T-helper 1 cell treated with Interleukin-12 subunit alpha and Interleukin-12 subunit beta and Interleukin-4 antibody, amounts not matched to agents 30 ng/mL and 1 ng/mL, for 36 hours (primary cell): Measurements from ENCODE around the gene RUNX2. TPM values are rescaled to one million over a fixed set of nuclear protein-coding genes. Genes with fewer than 3 reads are reported as not detected.
"Not testable (repeated sequence)": the region's sequence is repeated elsewhere in the genome, so short reads cannot be mapped to it uniquely, and the experiment has no call there.

ENCODE experiments used
- intact Hi-C: fragments of 100-400 bp; cut with micrococcal nuclease; formaldehyde crosslinking; loops from one replicate; pipeline ENCODE4 v1.15.1; 2024
- total RNA-seq: library from RNA; stranded (reverse); gene quantifications from 2 replicates; pipeline ENCODE4 v1.2.3, GENCODE V29; 2022

RUNX2 gene
- total RNA-seq, result 12.7 and 14.6 TPM in 2 replicates

DNA sequence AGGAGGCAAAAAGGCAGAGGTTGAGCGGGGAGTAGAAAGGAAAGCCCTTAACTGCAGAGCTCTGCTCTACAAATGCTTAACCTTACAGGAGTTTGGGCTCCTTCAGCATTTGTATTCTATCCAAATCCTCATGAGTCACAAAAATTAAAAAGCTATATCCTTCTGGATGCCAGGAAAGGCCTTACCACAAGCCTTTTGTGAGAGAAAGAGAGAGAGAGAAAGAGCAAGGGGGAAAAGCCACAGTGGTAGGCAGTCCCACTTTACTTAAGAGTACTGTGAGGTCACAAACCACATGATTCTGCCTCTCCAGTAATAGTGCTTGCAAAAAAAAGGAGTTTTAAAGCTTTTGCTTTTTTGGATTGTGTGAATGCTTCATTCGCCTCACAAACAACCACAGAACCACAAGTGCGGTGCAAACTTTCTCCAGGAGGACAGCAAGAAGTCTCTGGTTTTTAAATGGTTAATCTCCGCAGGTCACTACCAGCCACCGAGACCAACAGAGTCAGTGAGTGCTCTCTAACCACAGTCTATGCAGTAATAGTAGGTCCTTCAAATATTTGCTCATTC, at the start of gene RUNX2:
TSS of gene RUNX2 (plus strand) at position 375 of the 567 bp plus-strand sequence. CDS start 397 bp downstream, outside the sequence.
- intact Hi-C loops, result loop anchor here (5.0 kb wide), 1 partner anchor 49 kb away; the partner anchor contains the start of gene SUPT3H

GRCh38 chr6:45278367-45278766, 49.8 kb upstream of the RUNX2 start:
- intact Hi-C loops, result no loop called here

DNA sequence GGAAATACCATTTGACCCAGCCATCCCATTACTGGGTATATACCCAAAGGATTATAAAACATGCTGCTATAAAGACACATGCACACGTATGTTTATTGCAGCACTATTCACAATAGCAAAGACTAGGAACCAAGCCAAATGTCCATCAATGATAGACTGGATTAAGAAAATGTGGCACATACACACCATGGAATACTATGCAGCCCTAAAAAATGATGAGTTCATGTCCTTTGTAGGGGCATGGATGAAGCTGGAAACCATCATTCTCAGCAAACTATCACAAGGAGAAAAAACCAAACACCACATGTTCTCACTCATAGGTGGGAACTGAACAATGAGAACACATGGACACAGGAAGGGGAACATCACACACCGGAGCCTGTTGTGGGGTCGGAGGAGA, 41.4 kb upstream of the RUNX2 start:
- intact Hi-C loops, result not testable (repeated sequence)

- intact Hi-C loops, result loop anchor here (5.0 kb wide), 2 partner anchors 288 to 422 kb away; no protein-coding TSS in a partner anchor
Observed at GRCh38 chr6:45289751-45290514, 38.2 kb upstream of the RUNX2 start.

DNA sequence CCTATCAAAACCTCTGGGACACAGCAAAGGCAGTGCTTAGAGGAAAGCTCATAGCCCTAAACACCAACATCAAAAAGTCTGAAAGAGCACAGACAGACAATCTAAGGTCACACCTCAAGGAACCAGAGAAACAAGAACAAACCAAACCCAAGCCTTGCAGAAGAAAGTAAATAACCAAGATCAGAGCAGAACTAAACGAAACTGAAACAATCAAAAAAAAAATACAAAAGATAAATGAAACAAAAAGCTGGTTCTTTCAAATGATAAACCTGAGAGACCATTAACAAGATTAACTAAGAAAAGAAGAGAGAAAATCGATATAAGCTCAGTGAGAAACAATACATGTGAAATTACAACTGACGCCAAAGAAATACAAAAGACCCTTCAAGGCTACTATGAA, 34.8 kb upstream of the RUNX2 start:
- intact Hi-C loops, result loop anchor here (1.0 to 5.0 kb wide), 7 partner anchors 19 to 419 kb away; no protein-coding TSS in a partner anchor

DNA sequence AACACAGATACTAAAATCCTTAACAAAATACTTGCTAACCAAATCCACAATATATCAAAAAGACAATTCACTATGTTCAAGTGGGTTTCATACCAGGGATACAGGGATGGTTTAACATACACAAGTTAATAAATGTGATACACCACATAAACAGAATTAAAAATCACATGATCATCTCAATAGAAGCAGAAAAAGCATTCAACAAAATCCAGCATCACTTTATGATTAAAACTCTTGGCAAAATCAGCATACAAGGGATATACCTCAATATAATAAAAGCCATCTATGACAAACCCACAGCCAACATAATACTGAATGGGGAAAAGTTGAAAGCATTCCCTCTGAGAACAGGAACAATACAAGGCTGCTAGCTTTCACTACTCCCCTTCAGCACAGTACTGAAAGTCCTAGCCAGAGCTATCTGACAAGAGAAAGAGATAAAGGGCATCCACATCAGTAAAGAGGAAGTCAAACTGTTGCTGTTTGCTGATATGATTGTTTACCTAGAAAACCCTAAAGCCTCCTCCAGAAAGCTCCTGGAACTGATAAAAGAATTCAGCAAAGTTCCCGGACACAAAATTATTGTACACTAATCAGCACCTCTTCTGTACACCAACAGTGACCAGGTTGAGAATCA, 33.9 kb upstream of the RUNX2 start:
- intact Hi-C loops, result loop anchor here (5.0 kb wide), 2 partner anchors 292 to 418 kb away; no protein-coding TSS in a partner anchor

DNA sequence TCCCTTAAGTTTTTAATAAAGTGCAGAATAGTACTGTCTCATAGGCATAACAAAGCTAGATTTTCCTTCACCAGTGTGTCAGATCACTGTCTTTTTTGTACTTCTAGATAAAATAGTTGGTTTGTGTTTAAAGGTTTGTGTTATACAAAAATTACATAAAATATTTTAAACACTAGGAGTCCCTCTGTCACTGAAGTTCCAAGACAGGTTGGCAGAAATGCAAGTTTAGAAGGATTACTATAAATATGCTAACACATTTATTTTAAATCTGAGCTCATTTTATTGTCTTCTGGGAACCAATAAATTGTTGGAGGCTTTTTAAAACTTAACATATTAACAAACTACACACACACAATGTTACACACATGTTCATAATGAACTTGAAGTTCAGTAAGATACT, 30.8 kb upstream of the RUNX2 start:
- intact Hi-C loops, result loop anchor here (2.0 kb wide), 1 partner anchor 125 kb away; no protein-coding TSS in a partner anchor

- intact Hi-C loops, result no loop called here
Observed at GRCh38 chr6:45299096-45299581, 29.0 kb upstream of the RUNX2 start.

DNA sequence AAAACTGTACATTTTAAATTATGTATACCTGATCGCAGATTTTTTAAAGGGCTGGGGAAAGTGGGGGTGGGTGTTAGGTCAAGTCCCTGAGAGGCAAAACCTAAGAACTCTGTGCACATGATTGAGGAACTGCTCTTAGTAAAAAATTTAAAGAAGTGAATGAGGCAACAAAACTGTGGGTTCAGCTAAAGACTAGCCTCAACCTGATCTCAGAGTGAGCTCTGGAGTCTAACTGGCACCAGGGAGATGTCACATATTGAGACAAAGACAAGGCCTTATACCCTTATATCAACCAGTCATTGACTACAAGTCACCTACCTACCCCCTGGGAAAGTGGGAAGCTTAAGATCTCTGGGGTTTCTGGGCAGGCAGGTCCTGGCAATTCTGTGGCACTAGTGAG, 27.4 kb upstream of the RUNX2 start:
- intact Hi-C loops, result no loop called here

GRCh38 chr6:45301348-45302142, 26.6 kb upstream of the RUNX2 start:
- intact Hi-C loops, result no loop called here

DNA sequence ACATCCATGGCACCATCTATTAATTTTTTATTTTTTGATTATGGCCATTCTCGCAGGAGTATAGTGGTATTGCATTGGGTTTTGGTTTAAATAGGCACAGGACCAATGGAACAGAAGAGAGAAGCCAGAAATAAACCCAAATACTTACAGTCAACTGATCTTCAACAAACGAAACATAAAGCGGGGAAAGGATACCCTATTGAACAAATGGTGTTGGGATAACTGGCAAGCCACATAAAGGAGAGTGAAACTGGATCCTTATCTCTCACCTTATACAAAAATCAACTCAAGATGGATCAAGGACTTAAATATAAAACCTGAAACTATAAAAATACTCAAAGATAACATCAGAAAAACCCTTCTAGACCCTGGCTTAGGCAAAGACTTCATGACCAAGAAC, 25.3 kb upstream of the RUNX2 start:
- intact Hi-C loops, result no loop called here

DNA sequence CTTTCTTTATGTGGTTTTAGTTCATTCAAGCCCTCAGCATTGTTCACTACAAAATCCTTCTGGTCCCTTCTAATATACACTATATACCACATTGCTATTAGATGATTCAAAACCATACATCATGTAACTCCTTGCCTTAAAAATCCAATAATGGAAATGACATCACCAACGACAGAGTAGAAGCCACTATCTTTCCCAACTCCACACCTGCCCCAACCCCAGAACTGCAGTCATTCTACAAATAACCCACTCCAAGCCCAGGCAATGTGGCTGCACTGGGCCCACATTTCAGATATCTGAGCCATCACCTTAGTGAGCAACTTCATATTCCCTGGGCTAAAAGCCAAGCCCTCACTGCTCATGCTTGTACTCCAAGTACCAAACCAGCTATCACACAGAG, 22.6 kb upstream of the RUNX2 start:
- intact Hi-C loops, result no loop called here

- intact Hi-C loops, result loop anchor here (5.0 kb wide), 2 partner anchors 153 to 308 kb away; no protein-coding TSS in a partner anchor
Observed at GRCh38 chr6:45310118-45310788, 17.9 kb upstream of the RUNX2 start.

DNA sequence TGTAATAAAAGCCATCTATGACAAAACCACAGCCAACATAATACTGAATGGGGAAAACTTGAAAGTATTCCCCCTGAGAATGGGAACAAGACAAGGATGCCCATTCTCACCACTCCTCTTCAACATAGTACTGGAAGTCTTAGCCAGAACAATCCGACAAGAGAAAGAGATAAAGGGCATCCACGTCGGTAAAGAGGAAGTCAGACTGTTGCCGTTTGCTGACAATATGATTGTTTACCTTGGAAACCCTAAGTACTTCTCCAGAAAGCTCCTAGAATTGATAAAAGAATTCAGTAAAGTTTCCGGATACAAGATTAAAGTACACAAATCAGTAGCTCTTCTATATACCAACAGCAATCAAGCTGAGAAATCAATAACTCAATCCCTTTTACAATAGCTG, 14.0 kb upstream of the RUNX2 start:
- intact Hi-C loops, result loop anchor here (5.0 kb wide), 2 partner anchors 157 to 312 kb away; no protein-coding TSS in a partner anchor

GRCh38 chr6:45320349-45320748, 7.8 kb upstream of the RUNX2 start:
- intact Hi-C loops, result loop anchor here (5.0 kb wide), 1 partner anchor 388 kb away; no protein-coding TSS in a partner anchor

DNA sequence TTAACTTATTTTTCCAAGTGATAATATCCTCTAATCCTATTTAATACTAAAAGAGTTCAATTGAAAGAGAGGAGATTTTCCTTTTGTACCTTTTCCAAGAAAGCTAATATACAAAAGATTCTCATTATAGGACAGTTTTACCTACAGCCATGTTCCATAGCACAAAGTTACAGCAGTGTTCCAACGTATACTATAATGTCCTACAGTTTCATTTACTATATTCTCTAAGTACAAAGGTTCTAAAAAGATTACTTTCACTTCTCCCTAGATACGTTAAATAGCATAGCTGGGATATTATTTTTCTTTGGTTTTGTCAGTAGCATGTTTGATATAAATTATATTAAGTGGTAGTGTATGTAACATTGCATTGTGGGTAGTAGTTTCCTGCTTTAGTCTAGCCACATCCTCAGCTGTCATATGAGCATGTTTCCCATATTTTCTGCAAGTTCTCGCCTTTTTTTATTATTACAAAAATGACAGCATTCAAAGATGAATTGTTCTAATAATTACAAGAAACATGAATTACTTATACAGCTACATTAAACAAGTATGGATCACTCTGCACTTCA, 4.4 kb upstream of the RUNX2 start:
- intact Hi-C loops, result loop anchor here (5.0 kb wide), 1 partner anchor 391 kb away; no protein-coding TSS in a partner anchor

- intact Hi-C loops, result loop anchor here (5.0 kb wide), 1 partner anchor 50 kb away; the partner anchor contains the start of gene SUPT3H
Observed at GRCh38 chr6:45326698-45327417, 1.3 kb upstream of the RUNX2 start.

- intact Hi-C loops, result loop anchor here (5.0 kb wide), 1 partner anchor 49 kb away; the partner anchor contains the start of gene SUPT3H
Observed at GRCh38 chr6:45328523-45328922, 393 bp downstream of the RUNX2 start.

- intact Hi-C loops, result no loop called here
Observed at GRCh38 chr6:45344900-45345299, 16.8 kb downstream of the RUNX2 start.
